Bone marrow (tissue), 2 donors: ENCODE data around the gene OPA3.
"Not testable (repeated sequence)": the region's sequence is repeated elsewhere in the genome, so short reads cannot be mapped to it uniquely, and the experiment has no call there.

Experiments
- DNase-seq, 2 donors: peaks; one replicate each; lab custom pipeline; 2025; lab: John Stamatoyannopoulos, UW

Gene OPA3

DNA sequence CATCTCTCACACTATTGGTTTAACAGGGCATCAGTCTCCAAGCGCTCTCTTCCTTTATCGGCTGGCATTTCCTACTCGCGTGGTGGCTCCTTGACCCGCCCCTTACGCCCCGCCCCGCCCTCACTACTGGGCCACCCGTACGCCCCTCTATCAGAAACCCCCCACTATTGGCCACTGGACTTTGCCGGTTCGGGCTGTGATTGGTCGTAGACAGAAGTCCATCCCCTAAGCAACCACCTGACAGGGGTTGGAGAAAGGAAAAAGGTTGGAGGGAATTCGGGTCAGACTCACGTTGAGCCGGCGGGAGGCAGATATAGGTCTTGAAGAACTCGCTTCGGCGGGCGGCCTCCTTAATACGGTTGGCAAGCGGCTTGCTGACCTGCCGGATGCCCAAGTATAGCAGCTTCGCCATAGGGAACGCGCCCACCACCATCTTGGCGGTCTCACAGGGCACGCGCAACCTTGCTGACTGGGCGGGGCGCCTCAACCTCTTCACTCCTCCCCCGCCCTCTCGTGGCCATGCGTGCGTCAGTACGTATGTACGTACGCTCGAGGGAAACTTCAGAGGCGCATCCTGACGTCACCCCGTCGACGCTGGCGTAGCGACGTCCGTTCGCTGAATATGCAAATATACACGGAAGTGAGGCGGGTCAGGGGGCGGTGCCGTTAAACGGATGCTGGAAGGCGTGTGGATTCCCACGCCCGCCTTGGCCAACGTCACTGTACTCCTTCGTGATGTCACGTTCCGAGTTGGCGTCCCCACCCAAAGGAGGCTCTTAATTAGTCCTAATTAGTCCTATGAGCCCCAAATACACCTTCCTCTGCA is at the start of gene OPA3:
Gene OPA3, minus strand, starts transcription at position 471 of the 826 bp plus-strand sequence. Its CDS starts 38 bp downstream, at position 433.
- peak; percentile 94 to 98 for DNase-seq

DNA sequence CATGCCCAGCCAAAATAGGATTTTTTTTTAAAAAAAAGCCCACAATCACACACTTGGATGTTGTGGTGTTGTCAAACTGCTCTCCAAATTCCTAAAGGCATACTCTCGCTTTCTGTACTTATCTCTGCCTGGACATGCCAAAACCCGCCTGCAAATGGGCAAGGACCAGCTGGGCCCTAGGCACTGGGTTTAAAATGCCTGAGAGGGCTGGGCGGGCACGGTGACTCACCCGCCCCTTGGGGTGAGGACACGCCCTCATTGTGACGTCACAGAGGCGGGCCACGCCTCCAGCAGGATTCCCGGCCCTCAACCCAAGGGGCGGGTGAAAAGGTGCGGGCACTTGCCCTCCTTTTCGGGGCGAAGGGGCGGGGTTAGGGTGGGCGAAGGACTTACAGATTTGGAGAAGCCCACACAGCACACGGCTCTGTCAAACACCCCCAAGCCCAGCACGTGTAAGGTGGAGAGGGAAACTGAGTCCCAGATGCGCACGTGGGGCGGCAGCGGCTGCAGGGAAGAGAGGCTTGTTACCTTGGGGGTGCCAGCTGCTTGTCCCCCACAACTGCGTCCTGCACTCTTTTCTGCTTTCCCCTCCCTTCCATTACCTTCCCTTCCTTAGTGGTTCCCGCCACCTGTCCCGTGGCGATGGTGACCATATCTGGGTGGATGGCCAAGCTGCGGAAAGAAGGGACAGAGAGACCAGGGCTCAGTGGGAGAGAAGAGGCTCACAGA is 48.0 kb upstream of the OPA3 start:
- DNase-seq = peak in 1 of 2 donors; percentile 8

DNA sequence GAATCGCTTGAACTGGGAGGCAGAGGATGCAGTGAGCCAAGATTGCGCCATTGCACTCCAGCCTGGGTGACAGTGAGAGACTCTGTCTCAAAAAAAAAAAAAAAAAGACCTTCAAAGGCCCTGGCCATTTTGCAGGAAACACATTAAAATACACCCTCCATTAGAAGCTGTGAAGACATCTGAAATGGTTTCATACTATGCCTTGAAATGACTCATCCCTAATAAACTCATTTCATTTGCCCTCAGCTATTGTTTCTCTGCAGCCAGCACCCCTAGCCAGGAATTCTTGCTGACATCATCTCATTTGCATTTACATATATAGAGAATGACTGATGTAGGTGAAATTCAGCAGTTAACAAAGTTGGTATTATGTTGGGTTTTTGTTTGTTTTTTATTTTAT is 45.9 kb upstream of the OPA3 start:
- no peak for DNase-seq

DNA sequence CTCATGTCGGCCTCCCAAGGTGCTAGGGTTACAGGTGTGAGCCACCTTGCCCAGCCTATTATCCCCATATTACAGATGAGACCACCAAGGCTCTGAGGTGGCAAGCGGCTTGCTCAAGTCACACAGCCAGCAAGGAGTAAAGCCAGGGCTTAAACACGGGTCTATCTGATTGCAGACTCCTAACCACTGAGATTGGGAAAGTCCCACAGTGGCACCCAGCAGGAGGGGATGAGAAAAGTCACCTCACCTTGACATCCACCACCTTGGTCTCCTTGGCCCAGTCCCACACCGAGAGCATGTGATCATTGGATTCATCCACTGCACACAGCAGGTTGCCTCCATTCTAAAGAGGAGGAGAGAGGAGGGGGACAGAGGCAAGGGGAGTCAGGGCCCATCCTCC is 45.1 kb upstream of the OPA3 start:
- no peak for DNase-seq

DNA sequence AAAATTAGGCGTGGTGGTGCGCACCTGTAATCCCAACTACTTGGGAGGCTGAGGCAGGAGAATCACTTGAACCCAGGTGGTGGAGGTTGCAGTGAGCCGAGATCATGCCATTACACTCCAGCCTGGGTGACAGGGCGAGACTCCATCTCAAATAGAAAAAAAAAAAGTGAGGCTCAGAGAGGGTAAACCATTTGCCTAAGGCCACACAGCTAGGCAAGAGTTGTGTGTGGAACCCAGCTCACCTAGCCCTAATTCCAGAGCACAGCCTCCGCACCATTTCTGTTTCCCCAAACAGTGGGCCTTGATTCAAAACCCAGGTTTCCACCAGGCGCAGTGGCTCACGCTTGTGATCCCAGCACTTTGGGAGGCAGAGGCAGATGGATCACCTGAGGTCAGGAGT is 43.6 kb upstream of the OPA3 start:
- not testable (repeated sequence) for DNase-seq

DNA sequence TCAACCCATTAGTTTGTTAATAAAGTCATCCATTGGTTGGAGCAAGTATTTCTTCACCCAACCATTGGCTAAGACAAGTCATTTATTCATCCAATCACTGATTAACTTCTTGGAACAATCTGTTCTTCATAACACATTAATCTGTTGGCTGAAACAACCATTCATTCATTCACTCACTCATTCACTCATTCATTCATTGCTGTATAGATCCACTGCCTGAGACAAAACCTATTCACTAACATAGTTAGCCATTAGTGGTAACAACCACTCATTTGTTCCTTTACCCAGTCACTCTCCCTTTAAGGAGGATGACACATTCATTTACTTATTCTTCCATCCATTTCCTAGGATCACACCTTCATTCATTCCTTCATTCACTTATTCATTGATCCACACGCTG is 39.4 kb upstream of the OPA3 start:
- DNase-seq = no peak

DNA sequence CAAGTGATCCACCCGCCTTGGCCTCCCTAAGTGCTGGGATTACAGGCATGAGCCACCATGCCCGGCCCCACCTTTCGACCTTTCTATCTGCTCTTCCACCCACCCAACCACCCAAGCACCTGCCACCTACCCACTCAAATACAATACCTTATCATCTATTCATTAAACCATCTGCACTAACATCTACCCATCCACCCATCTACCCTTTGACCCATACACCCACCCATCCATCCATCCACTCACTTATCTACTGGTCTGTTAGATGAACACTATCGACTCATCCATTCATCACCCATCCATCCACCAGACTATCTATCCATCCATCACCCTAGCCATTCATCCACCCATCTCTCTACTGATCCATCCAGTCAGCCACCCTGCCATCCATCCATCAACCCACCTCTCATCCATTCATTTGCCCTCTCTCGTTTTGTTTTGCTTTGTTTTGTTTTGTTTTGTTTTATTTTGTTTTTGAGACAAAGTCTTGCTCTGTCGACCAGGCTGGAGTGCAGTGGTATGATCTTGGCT is 37.4 kb upstream of the OPA3 start:
- DNase-seq = no peak

DNA sequence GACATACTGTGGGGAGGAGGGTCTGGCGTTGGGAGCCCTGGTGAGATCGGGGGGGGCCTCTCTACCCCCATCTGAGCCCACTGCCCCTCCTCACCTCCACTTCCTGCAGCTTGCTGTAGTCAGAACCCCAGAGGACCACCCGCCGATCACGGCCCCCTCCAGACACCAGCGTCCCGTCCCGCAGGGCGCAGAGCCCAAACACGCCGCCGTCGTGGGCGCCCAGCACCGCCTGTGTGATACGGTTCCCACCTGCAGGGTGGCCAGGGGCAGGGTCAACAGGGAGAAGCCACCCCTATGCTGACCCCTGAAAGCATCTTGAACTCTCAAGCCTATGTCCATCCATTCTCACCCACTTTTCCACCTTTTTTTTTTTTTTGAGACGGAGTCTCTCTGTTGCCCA is 36.8 kb upstream of the OPA3 start:
- DNase-seq = no peak

DNA sequence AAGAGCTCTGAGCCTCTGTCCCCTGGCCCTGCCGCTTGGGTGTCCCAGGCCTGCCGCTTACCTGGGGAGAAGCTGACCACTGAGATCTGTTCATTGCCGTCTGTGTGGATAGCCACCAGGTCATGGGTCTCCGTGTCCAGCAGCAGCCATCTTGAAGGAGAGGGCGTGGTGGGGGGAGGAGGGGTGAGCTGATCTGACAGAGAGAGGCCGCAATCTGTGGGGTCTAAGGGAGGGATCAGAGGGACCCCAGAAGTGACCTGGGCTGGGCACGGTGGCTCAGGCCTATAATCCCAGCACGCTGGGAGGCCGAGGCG is 32.1 kb upstream of the OPA3 start:
- DNase-seq = no peak

DNA sequence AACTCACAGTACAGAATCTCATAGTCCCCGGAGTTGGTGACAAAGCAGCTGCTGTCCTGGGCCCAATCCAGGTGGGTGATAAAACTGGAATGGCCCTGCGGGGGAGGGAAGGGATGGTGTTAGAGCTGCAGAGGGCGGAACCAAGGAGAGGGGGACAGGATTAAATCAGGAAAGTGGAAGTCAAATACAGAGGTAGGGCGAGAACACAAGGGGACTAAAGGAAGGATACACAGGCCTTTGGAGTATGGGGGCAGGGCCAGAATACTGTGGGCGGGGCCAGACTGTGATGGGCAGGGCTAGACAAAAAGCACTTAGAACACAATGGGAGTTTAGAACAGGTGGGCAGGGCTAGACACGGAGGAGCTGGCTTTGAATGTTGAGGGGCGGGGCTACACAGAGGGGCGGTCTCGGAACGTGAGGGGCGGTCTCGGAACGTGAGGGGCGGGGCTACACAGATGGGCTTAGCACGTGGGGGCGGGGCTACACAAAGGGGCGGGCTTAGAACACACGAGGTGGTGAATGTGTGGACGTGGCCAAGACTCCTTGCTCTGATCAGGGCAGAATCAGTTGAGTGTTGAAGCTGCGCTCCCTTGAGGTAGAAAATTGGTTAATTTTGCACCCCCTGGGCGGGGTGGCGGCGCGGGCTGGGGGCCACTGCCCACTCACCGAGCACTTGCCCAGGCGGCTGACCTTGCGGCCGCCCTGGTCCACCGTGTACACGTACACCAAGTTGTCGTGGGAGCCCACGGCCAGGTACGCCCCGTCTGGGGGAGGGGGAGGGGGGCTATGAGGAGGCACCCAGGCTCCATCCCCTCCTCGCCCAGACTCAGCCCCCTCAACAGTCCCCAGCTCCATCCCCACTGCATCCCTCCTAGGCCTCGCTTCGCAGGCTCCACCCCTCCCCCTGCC is 31.4 kb upstream of the OPA3 start:
- DNase-seq = peak in 1 of 2 donors; percentile 9

DNA sequence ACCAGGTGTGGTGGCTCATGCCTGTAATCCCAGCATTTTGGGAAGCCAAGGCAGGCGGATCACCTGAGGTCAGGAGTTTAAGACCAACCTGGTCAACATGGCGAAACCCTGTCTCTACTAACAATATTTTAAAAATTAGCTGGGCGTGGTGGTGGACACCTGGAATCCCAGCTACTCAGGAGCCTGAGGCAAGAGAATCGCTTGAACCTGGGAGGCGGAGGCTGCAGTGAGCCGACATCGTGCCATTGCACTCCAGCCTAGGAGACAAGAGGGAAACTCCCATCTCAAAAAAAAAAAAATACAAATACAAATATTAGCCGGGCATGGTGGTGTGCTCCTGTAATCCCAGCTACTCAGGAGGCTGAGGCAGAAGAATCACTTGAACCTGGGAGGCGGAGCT is 30.5 kb upstream of the OPA3 start:
- DNase-seq = not testable (repeated sequence)

DNA sequence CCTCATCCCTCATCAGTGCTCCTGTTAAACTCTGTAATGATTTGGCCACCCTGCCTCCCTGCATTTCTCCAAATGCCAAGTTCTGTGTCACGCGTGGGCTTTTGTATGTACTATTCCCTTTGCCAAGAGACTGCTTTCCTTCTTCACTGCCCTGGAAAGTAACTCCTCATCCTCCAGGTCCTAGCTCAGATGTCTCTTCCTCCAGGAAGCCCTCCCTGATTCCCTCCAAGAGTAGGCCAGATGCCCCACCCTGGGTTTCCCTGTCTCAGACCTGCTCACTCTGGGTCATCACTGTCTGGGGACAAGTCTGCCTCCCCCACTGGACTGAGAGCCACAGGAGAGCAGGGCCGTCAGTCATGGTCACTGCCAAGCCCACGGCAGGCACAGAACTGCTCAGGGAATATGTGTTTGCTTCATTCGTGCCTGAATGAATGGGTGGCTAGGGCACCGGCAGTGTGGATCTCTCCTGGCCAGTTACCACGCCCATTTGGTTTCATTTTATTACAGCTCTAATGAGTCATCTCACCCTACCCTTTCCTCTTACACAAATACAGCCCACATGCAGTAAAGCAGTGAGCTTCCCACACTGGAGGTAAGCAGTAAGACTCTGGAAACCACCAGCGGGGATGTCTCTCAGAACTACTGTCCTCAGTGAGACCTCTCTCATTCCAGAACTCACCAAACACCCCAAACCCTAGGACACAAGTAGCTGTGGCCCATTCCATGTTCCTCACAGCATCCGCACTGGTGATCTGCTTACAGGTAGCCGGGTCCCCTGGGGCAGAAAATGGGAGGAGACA is 29.5 kb upstream of the OPA3 start:
- DNase-seq = peak in 1 of 2 donors; percentile 35

DNA sequence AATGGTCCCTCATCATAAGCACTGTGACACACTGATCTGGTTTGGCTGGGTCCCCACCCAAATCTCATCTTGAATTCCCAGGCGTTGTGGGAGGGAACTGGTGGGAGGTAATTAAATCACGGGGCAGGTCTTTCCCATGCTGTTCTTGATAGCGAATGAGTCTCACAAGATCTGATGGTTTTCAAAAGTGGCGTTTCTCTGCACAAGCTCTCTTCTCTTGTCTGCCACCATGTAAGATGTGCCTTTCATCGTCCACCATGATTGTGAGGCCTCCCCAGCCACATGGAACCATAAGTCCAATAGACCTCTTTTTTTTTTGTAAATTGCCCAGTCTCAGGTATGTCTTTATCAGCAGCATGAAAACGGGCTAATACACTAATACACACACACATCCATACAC is 24.3 kb upstream of the OPA3 start:
- DNase-seq = no peak

DNA sequence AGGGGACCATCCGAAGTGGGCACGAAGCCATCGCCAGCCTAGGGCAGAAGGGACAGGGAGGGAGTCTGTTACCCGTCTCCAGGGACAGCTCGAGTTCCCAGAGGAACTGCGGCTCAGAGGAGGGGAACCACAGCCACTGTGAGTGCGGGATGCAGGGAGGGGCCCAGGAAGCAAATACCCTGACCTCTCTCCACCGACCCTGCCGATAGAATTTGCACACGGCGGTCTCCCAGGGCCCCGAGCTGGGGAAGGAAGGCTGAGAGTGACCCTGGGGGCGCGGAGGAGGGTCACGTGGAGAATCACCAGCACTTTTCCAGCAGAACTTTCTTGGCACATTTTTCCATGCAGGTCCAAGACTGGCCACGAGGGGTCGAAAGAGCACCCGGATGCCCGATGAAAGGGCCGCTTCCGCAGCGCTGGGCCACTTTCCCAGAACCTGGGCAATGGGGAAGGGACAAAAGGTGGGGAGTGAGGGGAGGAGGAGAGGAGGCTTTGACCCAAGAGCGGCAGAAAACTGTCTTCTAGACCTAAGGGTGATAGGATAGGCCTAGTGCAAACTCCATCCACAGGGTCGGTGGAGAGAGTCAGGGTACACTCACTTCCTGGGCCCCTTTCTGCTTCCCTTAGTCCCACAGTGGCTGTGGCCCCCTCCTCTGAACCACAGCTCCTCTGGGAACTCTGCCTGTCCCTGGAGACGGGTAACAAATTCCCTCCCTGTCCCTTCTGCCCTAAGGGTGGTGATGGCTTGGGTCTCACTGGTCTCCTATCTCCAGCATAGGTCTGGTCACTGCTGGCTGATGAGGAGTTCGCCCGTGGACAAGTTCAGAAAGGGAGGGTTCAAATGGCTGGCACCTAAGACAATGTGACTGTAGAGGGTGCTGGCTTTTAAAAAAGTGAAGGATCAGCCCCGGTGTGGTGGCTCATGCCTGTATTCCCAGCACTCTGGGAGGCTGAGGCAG is 22.7 kb upstream of the OPA3 start:
- no peak for DNase-seq

DNA sequence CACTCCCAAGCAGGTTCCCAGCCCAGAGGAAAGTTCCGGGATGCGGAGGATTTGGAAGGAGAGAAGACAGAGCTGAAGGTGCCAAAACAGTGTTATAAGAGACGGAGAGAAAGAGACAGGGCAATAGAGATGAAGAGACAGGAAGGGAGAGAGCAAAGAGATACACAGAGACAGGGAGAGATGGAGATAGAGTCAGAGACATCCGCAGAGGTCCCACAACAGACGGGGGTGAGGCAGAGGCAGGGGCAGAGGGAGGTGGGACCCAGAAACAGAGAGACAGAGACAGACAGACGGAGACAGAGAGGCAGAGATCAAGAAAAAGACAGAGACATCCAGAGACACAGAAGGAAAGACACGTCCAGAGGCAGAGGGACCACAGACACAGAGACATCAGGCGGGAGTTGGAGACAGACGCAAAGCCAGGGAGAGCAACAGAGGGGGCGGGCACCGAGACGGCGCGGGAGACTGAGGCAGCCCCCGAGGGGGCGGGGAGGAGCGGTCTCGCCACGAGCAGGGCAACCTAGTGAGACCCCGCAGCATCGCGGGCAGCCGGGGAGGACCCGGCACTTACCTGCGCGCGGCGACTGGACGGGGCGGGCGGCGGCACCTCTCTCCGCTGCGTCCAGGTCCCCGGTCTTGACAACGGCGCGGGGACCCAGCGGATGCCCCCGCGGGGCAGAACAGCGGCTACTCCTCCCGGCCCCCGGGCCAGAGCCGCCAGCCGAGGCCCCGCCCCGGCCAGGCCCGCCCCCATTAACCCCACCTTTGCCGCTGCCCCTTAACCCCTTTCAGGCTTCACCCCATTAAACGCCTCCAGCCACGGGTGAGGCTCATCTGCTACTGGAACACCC is 17.1 kb upstream of the OPA3 start, which contains the start of gene GPR4:
Gene GPR4, minus strand, starts transcription at position 689 of the 851 bp plus-strand sequence. CDS start 10,346 bp downstream, outside the sequence.
- DNase-seq = no peak

DNA sequence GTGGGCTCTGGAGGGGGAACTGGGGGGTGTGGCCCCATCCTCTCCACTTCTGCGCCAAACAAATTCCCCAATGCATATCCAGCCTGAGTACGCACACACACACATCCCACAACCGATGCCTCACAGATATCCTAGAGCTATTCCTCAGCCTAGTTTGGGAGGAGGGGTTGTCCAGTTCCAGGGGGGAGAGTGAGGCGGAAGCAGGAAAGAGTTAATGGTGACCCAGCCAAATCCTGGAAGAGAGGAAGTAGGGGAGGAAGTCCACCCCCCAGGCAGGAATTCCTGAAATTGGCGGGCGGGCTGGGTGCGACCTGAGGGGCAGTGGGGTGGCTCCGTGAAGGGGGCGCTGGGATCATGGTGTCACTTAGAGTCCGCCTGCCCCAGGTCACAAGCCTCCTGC is 16.5 kb upstream of the OPA3 start:
- no peak for DNase-seq

DNA sequence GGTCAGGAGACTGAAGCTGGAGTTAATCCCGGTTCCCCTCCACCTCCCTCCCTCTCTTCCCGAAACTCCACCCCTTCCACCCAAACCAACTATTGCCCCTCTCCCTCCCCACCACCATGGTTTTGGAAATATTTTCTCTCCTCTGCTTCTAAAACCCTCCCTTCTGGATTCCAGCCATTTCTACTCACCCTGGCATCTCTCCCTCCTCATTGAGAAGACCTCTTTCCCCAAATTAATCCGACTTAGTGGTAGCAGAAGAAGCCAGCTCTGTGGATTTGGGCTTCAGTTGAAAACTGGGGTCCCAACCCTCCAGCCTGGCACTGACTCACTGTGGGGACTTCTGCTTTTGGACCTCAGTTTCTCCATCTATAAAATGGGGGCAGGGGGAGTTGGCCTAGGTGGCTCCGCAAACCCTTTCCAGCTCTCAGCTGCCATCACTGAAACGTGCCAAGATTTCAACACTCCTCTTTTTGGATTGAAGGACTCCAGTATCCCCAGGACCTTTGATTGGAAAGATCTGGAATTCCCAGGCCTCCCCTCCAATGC is 15.8 kb upstream of the OPA3 start:
- DNase-seq = no peak

DNA sequence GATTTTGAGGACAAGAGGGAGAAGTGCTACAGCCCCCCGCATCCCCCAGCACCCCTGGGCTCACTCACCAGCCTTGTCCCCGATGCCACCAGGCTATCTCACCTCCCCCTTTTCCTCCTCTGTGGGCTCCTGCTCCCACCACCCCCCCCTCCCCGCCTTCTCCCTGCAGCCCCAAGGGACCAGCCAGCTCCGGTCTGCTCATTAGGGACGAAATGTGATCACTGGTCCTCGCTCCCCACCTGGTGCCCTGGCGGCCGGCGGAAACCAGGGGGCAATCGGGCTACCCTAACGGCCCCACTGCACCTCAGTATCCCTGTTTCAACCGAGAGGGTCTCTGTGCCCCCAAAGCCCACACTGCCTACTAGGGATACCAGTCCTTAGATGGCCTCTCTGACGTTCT is 14.7 kb upstream of the OPA3 start:
- no peak for DNase-seq
